Lower leg skin (tissue), 4 donors: Measurements from ENCODE around the gene MYO1A. TPM values are rescaled to one million over a fixed set of nuclear protein-coding genes. Genes with fewer than 3 reads are reported as not detected.

Source experiments
- DNase-seq, 2 donors: peaks; one replicate each; pipeline ENCODE4 v3.0.0-alpha.2; 2019; ENCODE audit warnings: low spot score in 2 of 2
- H3K4me3 ChIP-seq: fragments of 200-600 bp; sonication (generic); 2 replicates; pipeline ENCODE4 v1.5.1; 2017; ENCODE audit warnings: mild to moderate bottlenecking, low read depth; ENCODE audit not compliant: poor library complexity, severe bottlenecking
- CTCF ChIP-seq, 3 donors: fragments of 450-650 bp; IDR thresholded peaks; one replicate each; pipeline ENCODE4 v1.5.1; 2016; ENCODE audit warnings: antibody characterized with exemption in 3 of 3, mild to moderate bottlenecking in 3 of 3, moderate library complexity in 2 of 3
- POLR2A ChIP-seq, 2 donors: fragments of 450-650 bp; IDR thresholded peaks; one replicate each; pipeline ENCODE4 v1.6.1; 2016 to 2017; ENCODE audit warnings: antibody characterized with exemption in 2 of 2, mild to moderate bottlenecking in 1 of 2, moderate library complexity in 1 of 2
- WGBS, 2 donors: methylation state at CpG; one replicate each; pipeline ENCODE4 v1.1.5; 2018; 5-methylcytosine and 5-hydroxymethylcytosine counted together
- intact Hi-C: fragments of 100-400 bp; cut with DNase I; formaldehyde crosslinking; loops from one replicate; pipeline ENCODE4 v1.15.0; 2023; ENCODE audit warnings: low total_unique reads
- total RNA-seq, 4 donors: library from RNA; depleted of rRNA; stranded (reverse); fragments of >200 nt; gene quantifications; one replicate each; pipeline ENCODE4 v1.1.0, GENCODE V29; 2016

The MYO1A gene
- total RNA-seq: 1 to 10 TPM in 1 of 4 donors, under 1 TPM in 2, not detected in 1; 0.30 to 2.0 (median 0.39) TPM

GRCh38 chr12:57049890-57050289 lies at the start of gene MYO1A:
TSS of gene MYO1A (minus strand) at chr12:57050129. CDS start at chr12:57048323, 1,806 bp downstream.
- TF ChIP-seq POLR2A (IDR thresholded peaks at IDR 0.05) (no peak), CTCF (IDR thresholded peaks at IDR 0.05) (no peak)
- 31 to 41% methylated on average over 2 of the region's 2 CpGs for WGBS, 2 donors
- intact Hi-C loops: no loop called here
- no peak for DNase-seq
- no peak within 1 kb of the TSS for H3K4me3 ChIP-seq

GRCh38 chr12:57099047-57099714 lies 49.3 kb upstream of the MYO1A start:
- no peak overlapping the region for H3K4me3 ChIP-seq
- DNase-seq: no peak
- WGBS, 2 donors: 74% methylated on average over 11 of the region's 11 CpGs
- TF ChIP-seq POLR2A (IDR thresholded peaks at IDR 0.05): no peak
- no peak for TF ChIP-seq CTCF (IDR thresholded peaks at IDR 0.05)
- intact Hi-C loops: no loop called here

- no peak overlapping the region for H3K4me3 ChIP-seq
- DNase-seq: no peak
- intact Hi-C loops: no loop called here
- 64 to 68% methylated on average over 1 of the region's 1 CpG for WGBS, 2 donors
- TF ChIP-seq CTCF (IDR thresholded peaks at IDR 0.05) (no peak), POLR2A (IDR thresholded peaks at IDR 0.05) (no peak)
Measured at GRCh38 chr12:57098546-57098945, 48.6 kb upstream of the MYO1A start.

GRCh38 chr12:57097554-57097835 lies 47.6 kb upstream of the MYO1A start:
- WGBS, 2 donors: 78 to 82% methylated on average over 8 of the region's 8 CpGs
- TF ChIP-seq POLR2A (IDR thresholded peaks at IDR 0.05) (no peak), CTCF (IDR thresholded peaks at IDR 0.05) (no peak)
- DNase-seq: no peak
- intact Hi-C loops: no loop called here
- no peak overlapping the region for H3K4me3 ChIP-seq

GRCh38 chr12:57096748-57097553 lies 47.0 kb upstream of the MYO1A start:
- H3K4me3 ChIP-seq: no peak overlapping the region
- DNase-seq: peak in 1 of 2 donors; percentile 82
- TF ChIP-seq POLR2A (IDR thresholded peaks at IDR 0.05) (no peak), CTCF (IDR thresholded peaks at IDR 0.05) (no peak)
- intact Hi-C loops: no loop called here
- 75 to 78% methylated on average over 7 to 8 of the region's 8 CpGs for WGBS, 2 donors
